ENCODE data around the gene LRRC10B. TPM values are rescaled to one million over a fixed set of nuclear protein-coding genes. Genes with fewer than 3 reads are reported as not detected.

Gene LRRC10B
- total RNA-seq, 4 donors from 2014 or later, result 0.13 to 1.0 TPM; not detected in 2

DNA sequence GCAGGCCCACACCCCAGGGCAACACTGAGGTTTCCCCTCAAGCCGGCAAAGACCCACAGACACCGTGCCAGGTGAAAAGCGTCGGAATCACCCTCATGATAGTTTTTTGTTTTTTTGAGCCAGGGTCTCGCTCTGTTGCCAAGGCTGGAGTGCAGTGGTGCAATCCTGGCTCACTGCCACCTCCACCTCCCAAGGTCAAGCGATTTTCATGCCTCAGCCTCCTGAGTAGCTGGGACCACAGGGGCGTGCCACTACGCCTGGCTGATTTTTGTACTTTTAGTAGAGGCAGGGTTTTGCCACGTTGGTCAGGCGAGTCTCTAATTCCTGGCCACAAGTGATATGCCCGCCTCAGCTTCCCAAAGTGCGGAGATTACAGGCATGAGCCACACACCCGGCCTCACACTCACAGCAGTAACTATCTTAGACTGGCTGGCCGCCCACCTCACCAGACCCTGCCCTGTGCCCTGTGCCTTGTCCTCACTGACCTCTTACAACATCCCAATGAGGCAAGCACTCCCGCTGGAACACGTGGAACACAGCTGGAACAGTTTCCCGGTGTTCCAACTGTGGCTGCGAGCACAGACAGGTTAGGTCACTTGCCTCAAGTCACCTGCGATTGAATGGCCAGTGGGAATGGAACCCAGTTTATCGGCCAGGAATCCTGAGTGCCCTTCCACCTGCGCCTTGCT lies 21.1 kb downstream of the LRRC10B start:
- intact Hi-C loops (cut with DNase I; ENCODE audit: low total_unique reads) (no loop called here), in situ Hi-C loops (cut with MboI; ENCODE audit: low sequenced_read_pairs in 4 of 4) (no loop called here)
- peak in 1 of 2 donors; percentile 50 for DNase-seq
- H3K4me1 ChIP-seq, result no peaks in the 10 kb centered on the region
- TF ChIP-seq POLR2A (IDR thresholded peaks at IDR 0.05), result no peak
- TF ChIP-seq, protein P1, sequence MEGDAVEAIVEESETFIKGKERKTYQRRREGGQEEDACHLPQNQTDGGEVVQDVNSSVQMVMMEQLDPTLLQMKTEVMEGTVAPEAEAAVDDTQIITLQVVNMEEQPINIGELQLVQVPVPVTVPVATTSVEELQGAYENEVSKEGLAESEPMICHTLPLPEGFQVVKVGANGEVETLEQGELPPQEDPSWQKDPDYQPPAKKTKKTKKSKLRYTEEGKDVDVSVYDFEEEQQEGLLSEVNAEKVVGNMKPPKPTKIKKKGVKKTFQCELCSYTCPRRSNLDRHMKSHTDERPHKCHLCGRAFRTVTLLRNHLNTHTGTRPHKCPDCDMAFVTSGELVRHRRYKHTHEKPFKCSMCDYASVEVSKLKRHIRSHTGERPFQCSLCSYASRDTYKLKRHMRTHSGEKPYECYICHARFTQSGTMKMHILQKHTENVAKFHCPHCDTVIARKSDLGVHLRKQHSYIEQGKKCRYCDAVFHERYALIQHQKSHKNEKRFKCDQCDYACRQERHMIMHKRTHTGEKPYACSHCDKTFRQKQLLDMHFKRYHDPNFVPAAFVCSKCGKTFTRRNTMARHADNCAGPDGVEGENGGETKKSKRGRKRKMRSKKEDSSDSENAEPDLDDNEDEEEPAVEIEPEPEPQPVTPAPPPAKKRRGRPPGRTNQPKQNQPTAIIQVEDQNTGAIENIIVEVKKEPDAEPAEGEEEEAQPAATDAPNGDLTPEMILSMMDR (IDR thresholded peaks at IDR 0.05 in 4 of 5, conservative IDR thresholded peaks at IDR 0.05 in 1 of 5), result no peak
- no peak overlapping the region for H3K27ac ChIP-seq
- no peak overlapping the region for H3K4me3 ChIP-seq
- no peaks in the 10 kb centered on the region for H3K27me3 ChIP-seq
- ATAC-seq, result peak in 1 of 2 donors; percentile 45
- H3K9me3 ChIP-seq, result no peaks in the 10 kb centered on the region
- H3K36me3 ChIP-seq, result no peaks in the 10 kb centered on the region

DNA sequence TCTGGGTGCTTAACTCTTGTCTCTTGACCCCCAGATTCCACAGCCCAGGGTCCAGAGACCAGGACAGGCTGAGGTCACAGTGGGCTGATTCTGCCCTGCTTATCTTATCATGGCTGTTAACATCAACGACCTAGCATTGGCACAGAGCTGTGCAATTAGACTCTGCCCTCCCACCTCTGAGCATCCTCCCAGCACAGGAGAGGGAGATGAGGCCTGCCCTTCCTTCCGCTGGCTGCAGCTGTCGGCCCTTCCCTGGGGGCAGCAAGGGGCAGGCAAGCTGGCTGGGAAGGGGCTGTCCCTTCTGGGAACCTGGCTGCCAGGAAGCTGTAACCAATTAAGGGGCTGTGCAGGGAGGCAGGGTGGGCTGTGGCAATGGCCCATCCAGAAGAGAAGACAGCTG lies 22.5 kb downstream of the LRRC10B start:
- Histone ChIP-seq H3K4me1 (no peaks in the 10 kb centered on the region), H3K36me3 (no peaks in the 10 kb centered on the region), H3K9me3 (no peaks in the 10 kb centered on the region), H3K4me3 (no peak overlapping the region), H3K27ac (no peak overlapping the region), H3K27me3 (no peaks in the 10 kb centered on the region)
- TF ChIP-seq, protein P1 (IDR thresholded peaks at IDR 0.05 in 4 of 5, conservative IDR thresholded peaks at IDR 0.05 in 1 of 5), result no peak
- no peak for TF ChIP-seq POLR2A (IDR thresholded peaks at IDR 0.05)
- in situ Hi-C loops (cut with MboI; ENCODE audit: low sequenced_read_pairs in 4 of 4) (no loop called here), intact Hi-C loops (cut with DNase I; ENCODE audit: low total_unique reads) (no loop called here)
- DNase-seq, result no peak
- no peak for ATAC-seq

DNA sequence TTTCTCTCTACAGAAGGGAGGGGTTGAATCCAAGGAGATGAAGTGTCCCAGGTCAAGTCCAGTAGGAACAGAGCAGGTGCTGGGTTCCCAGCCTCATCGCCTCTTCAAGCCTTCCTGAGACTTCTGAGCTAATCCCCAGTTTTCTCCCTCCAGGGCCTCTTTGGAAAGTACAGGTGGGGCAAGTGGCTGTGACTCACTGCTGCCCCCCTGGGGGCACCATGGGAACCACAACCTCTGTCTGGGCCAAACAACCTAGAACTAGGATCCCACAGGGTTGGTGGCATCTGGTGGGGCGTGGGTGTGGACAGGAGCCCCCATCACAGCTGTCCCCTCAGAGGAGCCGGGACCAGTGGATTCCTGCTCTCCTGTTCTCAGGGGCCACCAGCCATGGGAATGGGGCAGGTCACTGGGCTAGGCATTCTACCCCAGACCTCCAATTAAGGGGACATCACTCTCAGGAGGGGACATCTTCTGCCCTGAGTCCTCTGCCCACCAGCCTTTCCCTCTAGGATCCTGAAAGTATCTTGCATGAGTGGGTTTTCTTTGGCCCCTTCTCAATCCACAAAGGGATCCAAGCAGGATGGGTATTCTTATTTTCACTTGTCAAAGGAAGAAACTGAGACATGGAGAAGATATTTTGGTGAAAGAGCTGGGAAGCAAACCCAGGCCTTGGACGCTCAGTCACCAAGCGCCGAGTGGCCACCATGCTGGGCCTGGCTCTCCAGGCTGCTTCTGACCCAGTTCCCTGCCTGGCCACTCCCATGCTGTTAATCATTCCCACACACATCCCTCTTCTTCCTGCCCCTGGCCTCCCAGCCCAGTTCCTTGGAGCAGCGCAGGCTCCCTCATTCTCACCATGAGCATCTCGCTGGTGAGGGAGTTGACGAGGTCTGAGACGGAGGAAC lies 23.8 kb downstream of the LRRC10B start:
- DNase-seq (peak in 1 of 2 donors; percentile 28), ATAC-seq (peak; percentile 31 to 55)
- no peak for TF ChIP-seq POLR2A (IDR thresholded peaks at IDR 0.05)
- TF ChIP-seq, protein P1 (IDR thresholded peaks at IDR 0.05 in 4 of 5, conservative IDR thresholded peaks at IDR 0.05 in 1 of 5), result peak; percentile 35 to 86 (median 70)
- intact Hi-C loops (cut with DNase I; ENCODE audit: low total_unique reads), result loop anchor here (1.0 kb wide), 1 partner anchor 106 kb away; no protein-coding TSS in a partner anchor
- Histone ChIP-seq H3K36me3 (no peaks in the 10 kb centered on the region), H3K9me3 (no peaks in the 10 kb centered on the region), H3K27ac (no peak overlapping the region), H3K4me1 (no peaks in the 10 kb centered on the region), H3K27me3 (no peaks in the 10 kb centered on the region), H3K4me3 (no peak overlapping the region)
- in situ Hi-C loops (cut with MboI; ENCODE audit: low sequenced_read_pairs in 4 of 4), result no loop called here

DNA sequence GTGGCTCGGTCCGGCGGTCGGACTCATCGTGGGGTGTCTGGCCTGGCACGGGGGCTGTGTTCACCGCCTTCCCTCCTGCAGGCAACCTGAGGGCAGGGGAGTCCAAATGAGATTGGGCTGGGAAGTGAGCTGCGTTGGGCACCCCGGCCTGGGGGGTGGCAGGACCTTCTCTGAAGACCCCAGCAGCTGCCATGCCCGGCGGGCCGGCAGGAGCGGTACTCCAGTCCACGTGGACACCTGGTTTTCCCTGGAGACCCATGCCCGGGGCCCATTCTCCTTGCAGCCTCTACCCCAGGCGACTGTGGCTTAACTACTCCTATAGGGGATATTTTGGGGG lies 24.5 kb downstream of the LRRC10B start:
- Histone ChIP-seq H3K27me3 (no peaks in the 10 kb centered on the region), H3K4me3 (no peak overlapping the region), H3K4me1 (no peaks in the 10 kb centered on the region), H3K27ac (no peak overlapping the region), H3K36me3 (no peaks in the 10 kb centered on the region), H3K9me3 (no peaks in the 10 kb centered on the region)
- TF ChIP-seq, protein P1 (IDR thresholded peaks at IDR 0.05 in 4 of 5, conservative IDR thresholded peaks at IDR 0.05 in 1 of 5), result no peak
- TF ChIP-seq POLR2A (IDR thresholded peaks at IDR 0.05), result no peak
- ATAC-seq (no peak), DNase-seq (no peak)
- intact Hi-C loops (cut with DNase I; ENCODE audit: low total_unique reads), result no loop called here
- in situ Hi-C loops (cut with MboI; ENCODE audit: low sequenced_read_pairs in 4 of 4), result no loop called here

Measured in gastrocnemius medialis (tissue), 4 donors.